Erythroblast (primary cell): ENCODE measurements around the gene CCSER2.

ENCODE experiments used
- GATA1 ChIP-seq: IDR thresholded peaks from 2 replicates; pipeline ENCODE4 v1.6.1; 2011; ENCODE audit warnings: low read depth, mild to moderate bottlenecking, control low read depth, low read length, moderate library complexity
- POLR2A ChIP-seq: IDR thresholded peaks from 2 replicates; pipeline ENCODE4 v1.6.1; 2011; ENCODE audit warnings: mild to moderate bottlenecking, low read length

DNA sequence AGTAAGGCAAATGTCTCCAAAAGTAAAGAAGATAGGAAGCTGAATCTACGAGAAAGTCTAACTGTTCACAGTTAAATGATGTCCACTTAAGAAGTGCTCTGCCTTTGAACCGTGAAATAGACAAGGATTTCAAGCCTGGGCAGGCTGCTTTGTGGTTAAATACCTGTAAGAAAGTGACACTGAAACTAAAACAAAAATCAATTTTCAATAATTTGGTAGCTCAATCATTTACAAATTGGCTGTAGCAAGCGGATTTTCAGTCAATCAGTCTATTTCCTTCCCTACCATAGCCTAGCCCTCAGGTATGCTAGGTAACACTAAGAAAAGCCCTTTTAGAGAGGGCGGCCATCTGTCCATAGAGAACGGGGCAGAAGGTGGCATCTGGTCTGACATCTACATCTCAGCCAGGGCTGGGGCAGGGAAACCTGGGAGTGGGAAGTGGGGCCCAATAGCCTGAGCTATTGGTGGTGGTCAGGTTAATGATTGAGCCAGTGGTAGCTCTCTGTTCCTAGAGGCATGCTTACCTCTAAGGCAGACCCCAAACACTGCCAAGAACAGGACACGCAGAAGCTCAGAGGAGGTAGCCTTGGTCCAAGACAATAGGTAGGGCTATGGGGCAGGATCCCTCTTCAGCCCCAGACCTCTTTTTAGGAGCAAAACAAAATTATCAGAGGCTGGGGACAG lies 223.2 kb downstream of the CCSER2 start:
- no peak for TF ChIP-seq POLR2A
- no peak for TF ChIP-seq GATA1
